HepG2 (cell line): ENCODE data around the gene THOC7.

Experiments used
- EED ChIP-seq: sonication (generic); formaldehyde crosslinking; IDR thresholded peaks from 2 replicates; pipeline ENCODE4 v1.5.0; 2020; ENCODE audit warnings: mild to moderate bottlenecking, missing genetic modification reagents
- RNF219 ChIP-seq: sonication (generic); formaldehyde crosslinking; IDR thresholded peaks from 2 replicates; pipeline ENCODE4 v1.5.0; 2020; ENCODE audit warnings: mild to moderate bottlenecking, missing genetic modification reagents

- TF ChIP-seq EED (CRISPR knock-in tag): no peak
- TF ChIP-seq RNF219 (CRISPR knock-in tag): no peak
These were observed 33.1 kb downstream of the THOC7 start for GRCh38 chr3:63830526-63830925.
